HepG2 (cell line): ENCODE measurements around the gene NGDN. TPM values are rescaled to one million over a fixed set of nuclear protein-coding genes. Genes with fewer than 3 reads are reported as not detected.

ENCODE experiments used
- ARNT2 ChIP-seq: sonication (generic); formaldehyde crosslinking; IDR thresholded peaks from 2 replicates; pipeline ENCODE4 v1.8.0; 2022; ENCODE audit warnings: mild to moderate bottlenecking, low read depth, missing genetic modification reagents, moderate library complexity
- ATF2 ChIP-seq: sonication (generic); formaldehyde crosslinking; IDR thresholded peaks from 2 replicates; pipeline ENCODE4 v1.4.0; 2020; ENCODE audit warnings: missing genetic modification reagents
- ATF3 ChIP-seq: sonication (generic); formaldehyde crosslinking; IDR thresholded peaks from 2 replicates; pipeline ENCODE4 v1.4.0; 2020; ENCODE audit warnings: missing genetic modification reagents
- CENPBD1 ChIP-seq: sonication (generic); formaldehyde crosslinking; IDR thresholded peaks from 2 replicates; pipeline ENCODE4 v1.8.0; 2022; ENCODE audit warnings: missing genetic modification reagents, low read depth, mild to moderate bottlenecking, borderline replicate concordance
- DPF2 ChIP-seq: sonication (generic); formaldehyde crosslinking; IDR thresholded peaks from 2 replicates; pipeline ENCODE4 v1.4.0; 2020; ENCODE audit warnings: mild to moderate bottlenecking, low read depth, missing genetic modification reagents, borderline replicate concordance
- ERF ChIP-seq: IDR thresholded peaks from 2 replicates; pipeline ENCODE4 v1.6.1; 2018; ENCODE audit warnings: missing biosample characterization, missing genetic modification reagents
- HBP1 ChIP-seq: IDR thresholded peaks from 2 replicates; pipeline ENCODE4 v1.6.1; 2016; ENCODE audit warnings: low read depth, control low read depth
- HNF4A ChIP-seq: sonication (generic); formaldehyde crosslinking; IDR thresholded peaks from 2 replicates; pipeline ENCODE4 v1.4.0; 2020; ENCODE audit warnings: missing genetic modification reagents
- IKZF5 ChIP-seq: IDR thresholded peaks from 2 replicates; pipeline ENCODE4 v1.6.1; 2018; ENCODE audit warnings: missing genetic modification reagents, mild to moderate bottlenecking, missing compliant biosample characterization
- KAT8 ChIP-seq: IDR thresholded peaks from 2 replicates; pipeline ENCODE4 v1.6.1; 2016; ENCODE audit warnings: missing genetic modification reagents, missing compliant biosample characterization
- MNT ChIP-seq: fragments of 450-650 bp; IDR thresholded peaks from 2 replicates; pipeline ENCODE4 v1.6.1; 2016
- PRMT3 ChIP-seq: sonication (generic); formaldehyde crosslinking; IDR thresholded peaks from 2 replicates; pipeline ENCODE4 v1.8.1; 2022; ENCODE audit warnings: low read depth, mild to moderate bottlenecking, moderate library complexity, missing genetic modification reagents, borderline replicate concordance
- RAD51 ChIP-seq: fragments of 450-650 bp; IDR thresholded peaks from 2 replicates; pipeline ENCODE4 v1.6.1; 2016; ENCODE audit warnings: borderline replicate concordance
- RFX5 ChIP-seq: IDR thresholded peaks from 2 replicates; pipeline ENCODE4 v1.6.1; 2011; ENCODE audit warnings: low read depth, low read length, improper control_type of control experiment
- SALL2 ChIP-seq: sonication (generic); formaldehyde crosslinking; IDR thresholded peaks from 2 replicates; pipeline ENCODE4 v1.8.1; 2023; ENCODE audit warnings: mild to moderate bottlenecking, missing genetic modification reagents, inconsistent platforms
- ZGPAT ChIP-seq: IDR thresholded peaks from 2 replicates; pipeline ENCODE4 v1.6.1; 2016; ENCODE audit warnings: mild to moderate bottlenecking
- ZMAT3 ChIP-seq: sonication (generic); formaldehyde crosslinking; conservative IDR thresholded peaks from 2 replicates; pipeline ENCODE4 v1.7.0; 2021; ENCODE audit warnings: missing genetic modification reagents
- ZMYM2 ChIP-seq: sonication (generic); formaldehyde crosslinking; IDR thresholded peaks from 2 replicates; pipeline ENCODE4 v1.8.0; 2022; ENCODE audit warnings: mild to moderate bottlenecking, missing genetic modification reagents
- ZNF367 ChIP-seq: sonication (generic); formaldehyde crosslinking; IDR thresholded peaks from 2 replicates; pipeline ENCODE4 v1.4.0; 2020; ENCODE audit warnings: missing genetic modification reagents, borderline replicate concordance
- ZNF558 ChIP-seq: sonication (generic); formaldehyde crosslinking; IDR thresholded peaks from 2 replicates; pipeline ENCODE4 v1.9.0; 2022; ENCODE audit warnings: mild to moderate bottlenecking, missing genetic modification reagents, borderline replicate concordance
- ZNF629 ChIP-seq: sonication (generic); formaldehyde crosslinking; conservative IDR thresholded peaks from 2 replicates; pipeline ENCODE4 v1.5.0; 2020; ENCODE audit warnings: missing genetic modification reagents
- polyA plus RNA-seq, 8 experiments: library from polyadenylated mRNA; depleted of rRNA in 3 of 8; stranded (reverse) in 7 of 8; unstranded in 1 of 8; fragments of >200 nt; fragmentation: Illumina TruSeq in 4 of 8; extraction: Trizol in 4 of 8; gene quantifications; 2 replicates each; pipeline versions ENCODE4 v1.2.1 to v1.2.3, GENCODE V29; 2011 to 2016; ENCODE audit warnings: low read depth in 4 of 8, missing spikeins in 1 of 8, mixed read lengths in 1 of 8; ENCODE audit not compliant: insufficient read depth in 1 of 8
- total RNA-seq, 5 experiments: library from RNA; depleted of rRNA; stranded (reverse); fragments of >200 nt; fragmentation: Illumina TruSeq; extraction: Trizol; gene quantifications; 2 replicates each; pipeline ENCODE4 v1.2.3, GENCODE V29; 2016; ENCODE audit warnings: low read depth in 1 of 5

The NGDN gene
- total and polyA plus RNA-seq, 2 of the 13 experiments (the other 11 are each of a cell fraction or from before 2014, with no cell fraction given) = 154 to 216 TPM

GRCh38 chr14:23457587-23458445 is 11.7 kb upstream of the NGDN start (continued):
- TF ChIP-seq MNT (no peak), ZMYM2 (CRISPR knock-in tag) (peak; percentile 34; the same call in 1 of the 2 replicates), HBP1 (peak; percentile 57; the same call in 1 of the 2 replicates), ATF3 (CRISPR knock-in tag) (peak; percentile 98), ZNF367 (CRISPR knock-in tag) (no peak), SALL2 (CRISPR knock-in tag) (no peak), RFX5 (peak; percentile 66), ZGPAT (peak; percentile 63; the same call in 1 of the 2 replicates), RAD51 (no peak), ATF2 (peak; percentile 77; the same call in 1 of the 2 replicates), HNF4A (CRISPR knock-in tag) (peak; percentile 92), ARNT2 (CRISPR knock-in tag) (no peak), PRMT3 (CRISPR knock-in tag) (no peak), DPF2 (peak; percentile 51; the same call in 1 of the 2 replicates), KAT8 (CRISPR knock-in tag) (peak; percentile 45; the same call in 1 of the 2 replicates), CENPBD1 (CRISPR knock-in tag) (no peak), ZMAT3 (CRISPR knock-in tag) (no peak), IKZF5 (CRISPR knock-in tag) (peak; percentile 49; the same call in 1 of the 2 replicates), ERF (CRISPR knock-in tag) (peak; percentile 64; the same call in 1 of the 2 replicates), ZNF558 (no peak), ZNF629 (0 out of 2 replicates have a peak, but pooled peaks have one; percentile 11)
